AG10803 (cell line): Measurements from ENCODE around the gene MED9.
"Not testable (repeated sequence)": the region's sequence is repeated elsewhere in the genome, so short reads cannot be mapped to it uniquely, and the experiment has no call there.

Experiments used
- DNase-seq: peaks from one replicate; pipeline ENCODE4 v3.0.0; 2010; ENCODE audit warnings: low read depth
- H3K4me3 ChIP-seq: 2 replicates; pipeline ENCODE4 v1.5.1; 2011; ENCODE audit warnings: mild to moderate bottlenecking, low read length, control low read depth
- TF ChIP-seq, protein P1 (sequence below): conservative IDR thresholded peaks from 2 replicates; pipeline ENCODE4 v1.5.1; 2011; ENCODE audit warnings: mild to moderate bottlenecking, low read length, control low read depth, inconsistent platforms

The MED9 gene

DNA sequence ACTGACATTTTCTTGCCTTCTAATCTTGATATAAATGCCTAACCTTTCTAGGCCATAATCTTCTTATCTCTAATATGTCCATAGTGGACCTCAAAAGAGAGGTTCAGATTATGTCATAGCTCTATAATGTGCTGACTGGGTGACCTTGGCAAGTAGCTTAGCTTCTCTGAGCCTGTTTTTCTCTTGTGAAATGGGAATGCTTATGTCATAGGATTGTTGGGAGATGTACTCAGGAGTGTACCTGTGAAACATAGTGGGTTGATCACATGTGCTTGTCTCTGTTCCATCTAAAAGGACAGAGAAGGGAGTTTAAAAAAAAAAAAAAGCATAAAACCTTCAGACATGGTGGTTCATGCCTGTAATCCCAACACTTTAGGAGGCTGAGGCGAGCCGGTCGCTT lies 2.4 kb downstream of the MED9 start:
- TF ChIP-seq, protein P1, sequence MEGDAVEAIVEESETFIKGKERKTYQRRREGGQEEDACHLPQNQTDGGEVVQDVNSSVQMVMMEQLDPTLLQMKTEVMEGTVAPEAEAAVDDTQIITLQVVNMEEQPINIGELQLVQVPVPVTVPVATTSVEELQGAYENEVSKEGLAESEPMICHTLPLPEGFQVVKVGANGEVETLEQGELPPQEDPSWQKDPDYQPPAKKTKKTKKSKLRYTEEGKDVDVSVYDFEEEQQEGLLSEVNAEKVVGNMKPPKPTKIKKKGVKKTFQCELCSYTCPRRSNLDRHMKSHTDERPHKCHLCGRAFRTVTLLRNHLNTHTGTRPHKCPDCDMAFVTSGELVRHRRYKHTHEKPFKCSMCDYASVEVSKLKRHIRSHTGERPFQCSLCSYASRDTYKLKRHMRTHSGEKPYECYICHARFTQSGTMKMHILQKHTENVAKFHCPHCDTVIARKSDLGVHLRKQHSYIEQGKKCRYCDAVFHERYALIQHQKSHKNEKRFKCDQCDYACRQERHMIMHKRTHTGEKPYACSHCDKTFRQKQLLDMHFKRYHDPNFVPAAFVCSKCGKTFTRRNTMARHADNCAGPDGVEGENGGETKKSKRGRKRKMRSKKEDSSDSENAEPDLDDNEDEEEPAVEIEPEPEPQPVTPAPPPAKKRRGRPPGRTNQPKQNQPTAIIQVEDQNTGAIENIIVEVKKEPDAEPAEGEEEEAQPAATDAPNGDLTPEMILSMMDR: no peak
- no peak for DNase-seq
- no peak overlapping the region for H3K4me3 ChIP-seq

DNA sequence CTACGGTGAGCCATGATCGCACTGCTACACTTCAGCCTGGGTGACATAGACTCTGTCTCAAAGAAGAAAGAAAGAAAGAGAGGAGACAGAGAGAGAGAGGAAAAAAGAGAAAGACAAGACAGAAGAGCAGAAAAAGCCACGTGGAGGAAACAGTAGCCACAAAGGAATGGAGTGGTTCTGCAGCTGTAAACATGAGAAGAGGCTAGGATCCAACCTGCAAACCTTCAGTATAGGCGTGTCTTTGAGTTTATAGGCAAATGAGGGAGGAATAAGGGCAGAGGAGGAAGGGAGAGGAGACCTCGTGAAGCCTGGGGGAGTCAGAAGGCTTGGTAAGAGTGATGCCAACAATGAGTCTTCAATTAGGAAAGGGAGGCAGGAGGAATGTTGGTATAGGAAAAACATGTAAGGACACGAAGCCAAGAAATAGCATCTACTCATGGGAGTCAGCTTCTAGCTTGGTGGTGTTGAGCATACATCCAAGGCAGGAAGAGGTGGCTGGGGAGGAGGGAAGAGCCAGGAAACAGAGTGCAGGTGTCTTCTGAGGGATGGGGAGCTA lies 3.9 kb downstream of the MED9 start:
- TF ChIP-seq, protein P1: no peak
- DNase-seq: no peak
- H3K4me3 ChIP-seq: no peak overlapping the region

DNA sequence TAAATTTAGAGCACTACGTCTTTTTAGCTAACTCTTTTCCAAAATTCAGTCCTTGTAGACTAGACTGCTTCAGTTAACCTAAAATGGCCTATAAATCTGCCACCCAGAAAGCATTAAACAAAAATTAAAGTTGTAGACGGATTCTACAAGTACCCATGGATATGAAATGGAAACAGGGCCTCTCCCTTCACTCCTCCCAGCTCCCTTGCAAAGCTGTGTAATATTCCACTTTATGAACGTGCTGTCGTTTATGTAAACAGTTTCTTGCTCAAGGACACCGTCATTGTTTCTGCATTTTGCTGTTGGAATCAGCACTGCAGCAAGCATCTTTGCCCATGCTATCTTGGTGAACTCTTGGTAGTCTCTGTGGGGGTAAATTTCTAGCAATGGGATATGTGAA lies 5.1 kb downstream of the MED9 start:
- no peak for DNase-seq
- no peak overlapping the region for H3K4me3 ChIP-seq
- TF ChIP-seq, protein P1: no peak

DNA sequence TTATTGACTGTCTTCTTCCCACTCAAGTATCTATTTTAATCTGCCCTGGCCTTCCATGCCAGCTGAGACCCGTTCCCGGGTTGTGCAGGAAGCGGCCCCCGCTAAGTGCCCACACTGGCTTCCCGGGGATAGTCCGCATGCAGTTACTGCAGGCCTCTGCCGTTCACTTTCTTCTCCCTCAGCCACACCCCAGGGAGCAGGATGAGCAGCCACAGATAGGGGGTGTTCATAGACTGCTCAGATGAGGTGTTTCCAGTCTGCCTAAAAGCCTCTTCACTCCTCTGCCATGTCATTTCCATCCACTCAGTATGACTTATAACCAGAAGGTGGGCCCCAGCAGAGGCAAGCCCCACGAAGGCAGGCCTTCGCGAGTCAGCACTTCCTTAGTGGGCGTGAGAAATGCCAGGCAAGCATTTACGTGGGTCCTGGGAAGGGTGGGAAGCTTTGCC lies 7.7 kb downstream of the MED9 start:
- no peak overlapping the region for H3K4me3 ChIP-seq
- DNase-seq: no peak
- TF ChIP-seq, protein P1: no peak

DNA sequence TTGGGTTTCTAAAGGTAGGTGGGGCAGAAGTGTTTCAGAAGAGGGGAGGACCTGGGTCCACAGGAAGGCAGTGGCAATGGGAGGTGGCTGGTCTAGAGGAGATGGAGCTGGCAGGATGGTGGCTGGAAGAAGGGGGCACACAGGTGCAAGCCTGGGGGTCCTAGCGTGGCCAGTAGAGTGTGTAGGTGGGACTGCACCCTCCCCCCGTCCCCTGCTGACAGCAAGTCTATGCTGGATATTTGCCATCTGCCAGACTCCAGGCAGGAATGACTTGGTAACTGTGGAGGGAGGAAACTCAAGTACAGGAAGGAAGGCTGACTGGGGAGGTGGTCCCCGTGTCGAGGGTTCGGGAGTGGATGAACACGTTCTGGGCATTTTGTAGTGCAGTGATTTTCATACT lies 8.6 kb downstream of the MED9 start:
- DNase-seq: no peak
- H3K4me3 ChIP-seq: no peak overlapping the region
- TF ChIP-seq, protein P1: no peak

DNA sequence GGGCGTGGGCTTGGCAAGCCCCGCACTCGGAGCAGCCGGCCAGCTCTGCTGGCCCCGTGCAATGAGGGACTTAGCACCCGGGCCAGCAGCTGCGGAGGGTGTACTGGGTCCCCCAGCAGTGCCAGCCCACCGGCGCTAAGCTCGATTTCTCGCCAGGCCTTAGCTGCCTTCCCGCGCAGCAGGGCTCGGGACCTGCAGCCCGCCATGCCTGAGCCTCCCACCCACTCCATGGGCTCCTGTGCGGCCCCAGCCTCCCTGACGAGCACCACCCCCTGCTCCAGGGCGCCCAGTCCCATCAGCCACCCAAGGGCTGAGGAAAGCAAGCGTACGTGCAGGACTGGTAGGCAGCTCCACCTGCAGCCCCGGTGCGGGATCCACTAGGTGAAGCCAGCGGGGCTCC lies 9.6 kb downstream of the MED9 start:
- not testable (repeated sequence) for DNase-seq, H3K4me3 ChIP-seq

DNA sequence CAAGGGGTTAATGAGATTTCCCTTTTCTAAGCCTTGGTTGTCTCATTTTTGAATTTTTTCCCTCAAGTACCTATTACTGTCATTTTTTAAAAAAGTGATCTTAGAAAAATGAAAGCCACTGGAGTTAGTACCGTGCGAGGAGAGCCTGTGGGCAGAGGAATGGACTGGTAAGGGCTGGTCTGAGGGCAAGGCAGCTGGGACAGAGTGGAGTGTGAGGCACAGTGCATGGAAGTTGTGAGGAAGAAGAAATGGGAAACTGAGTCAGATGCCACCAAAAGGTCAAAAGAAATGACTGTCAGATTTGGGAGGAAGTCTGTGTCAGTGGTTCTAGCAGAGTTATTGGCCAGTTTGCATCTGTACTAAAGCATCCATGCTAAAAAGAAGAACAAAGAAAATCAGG lies 11.2 kb downstream of the MED9 start:
- DNase-seq: no peak
- TF ChIP-seq, protein P1: no peak
- H3K4me3 ChIP-seq: no peak overlapping the region

DNA sequence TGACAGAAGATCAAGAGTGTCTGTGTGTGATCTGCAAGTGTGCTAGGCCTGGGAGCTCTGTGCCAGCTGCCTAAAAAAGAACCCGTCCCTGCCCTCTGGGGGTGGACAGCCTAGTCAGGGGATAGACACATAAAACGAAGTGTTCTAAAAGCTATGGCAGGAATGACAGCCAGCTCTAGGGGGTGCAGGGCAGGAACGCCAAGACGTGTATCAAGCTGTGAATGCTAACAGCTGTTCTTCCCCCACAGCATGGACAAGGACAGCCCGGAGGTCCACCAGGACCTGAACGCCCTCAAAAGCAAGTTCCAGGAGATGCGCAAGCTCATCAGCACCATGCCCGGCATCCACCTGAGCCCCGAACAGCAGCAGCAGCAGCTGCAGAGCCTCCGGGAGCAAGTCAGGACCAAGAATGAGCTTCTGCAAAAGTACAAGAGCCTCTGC lies 14.3 kb downstream of the MED9 start:
- DNase-seq: no peak
- H3K4me3 ChIP-seq: no peak overlapping the region
- TF ChIP-seq, protein P1: no peak
